Measurements from ENCODE around the gene TMEM132D.

The TMEM132D gene

DNA sequence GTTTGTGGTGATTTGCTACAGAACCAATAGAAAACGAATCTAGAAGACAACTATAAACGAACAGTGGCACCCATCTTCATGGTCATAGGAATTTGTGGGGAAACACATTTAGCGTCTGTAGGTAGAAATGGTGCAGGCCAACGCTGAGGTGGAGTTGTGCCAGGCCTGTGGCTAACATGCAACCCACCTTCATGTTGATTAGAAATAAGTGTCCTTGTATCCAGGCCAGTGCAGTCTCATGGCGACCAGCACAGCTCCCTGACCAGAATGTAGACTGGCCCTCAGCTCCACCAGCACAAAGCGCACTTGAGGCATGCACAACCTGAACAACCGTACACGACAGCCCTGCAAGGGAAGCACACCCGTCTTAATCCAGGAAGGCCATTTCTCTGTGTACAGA lies 187.0 kb downstream of the TMEM132D start:
- Histone ChIP-seq H3K9ac (ENCODE audit: low read length in 5 of 5) (no peak overlapping the region), H3K27me3 (ENCODE audit: control insufficient read depth in 5 of 5, insufficient read depth in 4 of 5, low read length in 5 of 5) (peaks cover 0 to 3% (median 0%) of the 10 kb centered on the region in 5 donors), H3K4me3 (ENCODE audit: low read depth in 1 of 5, low read length in 5 of 5) (no peak overlapping the region), H3K36me3 (ENCODE audit: control insufficient read depth in 5 of 5, insufficient read depth in 5 of 5, low read length in 5 of 5) (no peaks in the 10 kb centered on the region), H3K9me3 (ENCODE audit: control insufficient read depth in 5 of 5, low read length in 5 of 5) (peaks cover 0 to 16% (median 3%) of the 10 kb centered on the region in 5 donors), H3K4me1 (ENCODE audit: control insufficient read depth in 5 of 5, insufficient read depth in 5 of 5, low read length in 5 of 5) (no peaks in the 10 kb centered on the region), H3K27ac (ENCODE audit: low read depth, low read length) (no peak overlapping the region)

DNA sequence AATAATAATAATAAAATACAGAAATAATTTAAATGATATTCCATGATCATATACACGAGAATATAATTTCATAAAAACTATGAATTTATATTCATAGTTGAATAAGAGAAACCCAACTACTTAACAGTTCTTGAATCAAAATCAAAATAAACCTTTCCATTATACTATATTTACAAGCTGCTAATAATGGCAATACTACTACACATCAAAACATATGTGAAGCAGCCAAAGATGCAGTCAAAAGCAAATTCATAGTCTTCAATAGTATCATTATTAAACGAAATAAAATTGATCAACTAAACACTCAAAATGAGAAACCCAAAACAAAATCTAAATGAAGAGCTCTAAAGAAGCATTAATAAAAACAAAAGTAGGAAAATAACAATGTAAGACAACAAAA lies 197.1 kb downstream of the TMEM132D start:
- H3K27ac ChIP-seq (ENCODE audit: low read depth, low read length), result no peak overlapping the region
- H3K4me3 ChIP-seq (ENCODE audit: low read depth in 1 of 5, low read length in 5 of 5), result no peak overlapping the region
- no peaks in the 10 kb centered on the region for H3K36me3 ChIP-seq (ENCODE audit: control insufficient read depth in 5 of 5, insufficient read depth in 5 of 5, low read length in 5 of 5)
- H3K4me1 ChIP-seq (ENCODE audit: control insufficient read depth in 5 of 5, insufficient read depth in 5 of 5, low read length in 5 of 5), result no peaks in the 10 kb centered on the region
- H3K9me3 ChIP-seq (ENCODE audit: control insufficient read depth in 5 of 5, low read length in 5 of 5), result peaks cover 0 to 46% (median 23%) of the 10 kb centered on the region in 5 donors
- peaks cover 0 to 3% (median 0%) of the 10 kb centered on the region in 5 donors for H3K27me3 ChIP-seq (ENCODE audit: control insufficient read depth in 5 of 5, insufficient read depth in 4 of 5, low read length in 5 of 5)
- H3K9ac ChIP-seq (ENCODE audit: low read length in 5 of 5), result no peak overlapping the region

DNA sequence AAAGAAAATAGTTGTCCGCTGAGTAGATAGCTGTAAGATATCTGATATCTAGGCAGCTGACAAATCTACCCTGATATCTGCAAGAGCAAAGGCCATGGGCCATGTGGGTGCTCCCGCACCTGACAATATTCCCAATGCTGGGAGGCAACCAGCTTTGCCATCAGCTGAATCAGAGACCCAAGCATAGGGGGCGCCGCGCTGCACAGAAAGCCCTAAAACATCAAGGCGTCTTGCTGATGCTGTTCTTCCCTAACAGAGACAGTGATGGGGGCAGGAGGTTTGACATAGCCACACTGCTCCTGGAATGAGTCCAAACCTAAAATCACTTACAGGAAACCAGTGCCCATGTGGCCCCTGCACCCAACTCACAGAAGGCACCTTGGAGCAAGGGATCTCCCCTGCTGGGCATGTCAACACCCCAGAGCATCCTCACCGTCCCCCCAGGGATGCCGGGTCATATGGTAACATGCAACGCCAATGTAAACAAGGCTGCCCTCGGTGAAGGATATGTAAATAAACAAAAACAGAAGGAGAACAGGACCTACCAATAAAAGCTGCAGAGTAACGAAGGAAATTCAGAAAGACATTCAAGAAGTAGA lies 199.5 kb downstream of the TMEM132D start:
- H3K36me3 ChIP-seq (ENCODE audit: control insufficient read depth in 5 of 5, insufficient read depth in 5 of 5, low read length in 5 of 5), result no peaks in the 10 kb centered on the region
- no peak overlapping the region for H3K9ac ChIP-seq (ENCODE audit: low read length in 5 of 5)
- no peak overlapping the region for H3K4me3 ChIP-seq (ENCODE audit: low read depth in 1 of 5, low read length in 5 of 5)
- peaks cover 0 to 5% (median 0%) of the 10 kb centered on the region in 5 donors for H3K27me3 ChIP-seq (ENCODE audit: control insufficient read depth in 5 of 5, insufficient read depth in 4 of 5, low read length in 5 of 5)
- no peak overlapping the region for H3K27ac ChIP-seq (ENCODE audit: low read depth, low read length)
- H3K4me1 ChIP-seq (ENCODE audit: control insufficient read depth in 5 of 5, insufficient read depth in 5 of 5, low read length in 5 of 5), result no peaks in the 10 kb centered on the region
- peaks cover 2 to 40% (median 28%) of the 10 kb centered on the region in 5 donors for H3K9me3 ChIP-seq (ENCODE audit: control insufficient read depth in 5 of 5, low read length in 5 of 5)

DNA sequence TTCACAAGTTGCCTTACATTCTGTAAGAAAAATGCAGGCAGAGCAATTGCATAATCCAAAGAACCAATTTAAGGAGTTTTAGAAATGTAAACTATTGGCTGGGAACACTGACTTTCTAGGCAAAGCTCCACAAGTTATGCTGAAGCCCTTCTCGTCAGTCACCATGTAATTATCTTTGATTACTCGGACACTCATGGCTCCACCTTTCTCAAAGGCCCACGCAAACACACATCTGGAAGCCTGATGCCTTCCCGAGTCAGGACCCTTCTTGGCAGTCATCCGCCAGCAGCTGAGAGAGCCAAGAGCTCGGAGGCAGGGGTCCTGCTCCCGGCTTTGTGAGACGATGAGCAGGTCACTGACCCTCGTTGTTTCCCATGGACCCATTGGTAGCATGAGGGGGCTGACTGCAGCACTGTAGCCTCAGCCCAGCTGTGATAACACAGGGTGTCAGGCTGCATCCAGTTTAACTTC lies 202.2 kb downstream of the TMEM132D start:
- Histone ChIP-seq H3K9me3 (ENCODE audit: control insufficient read depth in 5 of 5, low read length in 5 of 5) (peaks cover 2 to 21% (median 16%) of the 10 kb centered on the region in 5 donors), H3K36me3 (ENCODE audit: control insufficient read depth in 5 of 5, insufficient read depth in 5 of 5, low read length in 5 of 5) (no peaks in the 10 kb centered on the region), H3K27me3 (ENCODE audit: control insufficient read depth in 5 of 5, insufficient read depth in 4 of 5, low read length in 5 of 5) (peaks cover 0 to 5% (median 0%) of the 10 kb centered on the region in 5 donors), H3K27ac (ENCODE audit: low read depth, low read length) (no peak overlapping the region), H3K4me3 (ENCODE audit: low read depth in 1 of 5, low read length in 5 of 5) (no peak overlapping the region), H3K4me1 (ENCODE audit: control insufficient read depth in 5 of 5, insufficient read depth in 5 of 5, low read length in 5 of 5) (no peaks in the 10 kb centered on the region), H3K9ac (ENCODE audit: low read length in 5 of 5) (no peak overlapping the region)

- Histone ChIP-seq H3K27ac (ENCODE audit: low read depth, low read length) (no peak overlapping the region), H3K36me3 (ENCODE audit: control insufficient read depth in 5 of 5, insufficient read depth in 5 of 5, low read length in 5 of 5) (no peaks in the 10 kb centered on the region), H3K9ac (ENCODE audit: low read length in 5 of 5) (no peak overlapping the region), H3K4me3 (ENCODE audit: low read depth in 1 of 5, low read length in 5 of 5) (no peak overlapping the region), H3K9me3 (ENCODE audit: control insufficient read depth in 5 of 5, low read length in 5 of 5) (peaks cover 2 to 16% (median 9%) of the 10 kb centered on the region in 5 donors), H3K4me1 (ENCODE audit: control insufficient read depth in 5 of 5, insufficient read depth in 5 of 5, low read length in 5 of 5) (no peaks in the 10 kb centered on the region), H3K27me3 (ENCODE audit: control insufficient read depth in 5 of 5, insufficient read depth in 4 of 5, low read length in 5 of 5) (peaks cover 0 to 5% (median 0%) of the 10 kb centered on the region in 5 donors)
These were observed 203.8 kb downstream of the TMEM132D start for GRCh38 chr12:129700036-129700435.

DNA sequence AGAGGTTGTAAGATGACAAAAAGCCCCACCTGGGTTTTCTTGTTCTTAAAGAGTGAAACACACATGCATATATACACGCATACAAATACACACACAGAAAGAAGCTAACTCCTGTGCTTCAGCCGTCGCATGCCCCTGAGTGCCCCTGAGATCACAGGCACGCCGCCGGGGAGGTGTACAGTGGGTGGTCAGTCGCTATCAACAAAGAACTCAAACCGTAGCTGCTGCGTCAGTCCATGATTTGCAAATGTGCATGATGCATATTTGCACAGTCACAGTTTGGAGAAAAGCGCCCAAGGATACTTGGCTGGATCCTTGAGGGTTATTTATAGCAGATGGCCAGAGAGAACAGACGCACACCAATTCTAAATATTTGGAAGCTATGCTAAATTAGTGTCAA lies 206.9 kb downstream of the TMEM132D start:
- no peak overlapping the region for H3K27ac ChIP-seq (ENCODE audit: low read depth, low read length)
- no peak overlapping the region for H3K9ac ChIP-seq (ENCODE audit: low read length in 5 of 5)
- H3K36me3 ChIP-seq (ENCODE audit: control insufficient read depth in 5 of 5, insufficient read depth in 5 of 5, low read length in 5 of 5), result no peaks in the 10 kb centered on the region
- no peak overlapping the region for H3K4me3 ChIP-seq (ENCODE audit: low read depth in 1 of 5, low read length in 5 of 5)
- no peaks in the 10 kb centered on the region for H3K4me1 ChIP-seq (ENCODE audit: control insufficient read depth in 5 of 5, insufficient read depth in 5 of 5, low read length in 5 of 5)
- peaks cover 0 to 11% (median 2%) of the 10 kb centered on the region in 5 donors for H3K9me3 ChIP-seq (ENCODE audit: control insufficient read depth in 5 of 5, low read length in 5 of 5)
- H3K27me3 ChIP-seq (ENCODE audit: control insufficient read depth in 5 of 5, insufficient read depth in 4 of 5, low read length in 5 of 5), result peaks cover 0 to 4% (median 0%) of the 10 kb centered on the region in 5 donors

- no peak overlapping the region for H3K4me3 ChIP-seq (ENCODE audit: low read depth in 1 of 5, low read length in 5 of 5)
- H3K9ac ChIP-seq (ENCODE audit: low read length in 5 of 5), result no peak overlapping the region
- no peaks in the 10 kb centered on the region for H3K27me3 ChIP-seq (ENCODE audit: control insufficient read depth in 5 of 5, insufficient read depth in 4 of 5, low read length in 5 of 5)
- H3K27ac ChIP-seq (ENCODE audit: low read depth, low read length), result no peak overlapping the region
- no peaks in the 10 kb centered on the region for H3K4me1 ChIP-seq (ENCODE audit: control insufficient read depth in 5 of 5, insufficient read depth in 5 of 5, low read length in 5 of 5)
- no peaks in the 10 kb centered on the region for H3K36me3 ChIP-seq (ENCODE audit: control insufficient read depth in 5 of 5, insufficient read depth in 5 of 5, low read length in 5 of 5)
- H3K9me3 ChIP-seq (ENCODE audit: control insufficient read depth in 5 of 5, low read length in 5 of 5), result peaks cover 0 to 11% (median 2%) of the 10 kb centered on the region in 5 donors
These were observed 207.4 kb downstream of the TMEM132D start for GRCh38 chr12:129696405-129696804.

GRCh38 chr12:129693731-129694130 lies 210.1 kb downstream of the TMEM132D start:
- no peak overlapping the region for H3K9ac ChIP-seq (ENCODE audit: low read length in 5 of 5)
- H3K27ac ChIP-seq (ENCODE audit: low read depth, low read length), result no peak overlapping the region
- H3K4me1 ChIP-seq (ENCODE audit: control insufficient read depth in 5 of 5, insufficient read depth in 5 of 5, low read length in 5 of 5), result no peaks in the 10 kb centered on the region
- no peak overlapping the region for H3K4me3 ChIP-seq (ENCODE audit: low read depth in 1 of 5, low read length in 5 of 5)
- H3K36me3 ChIP-seq (ENCODE audit: control insufficient read depth in 5 of 5, insufficient read depth in 5 of 5, low read length in 5 of 5), result no peaks in the 10 kb centered on the region
- H3K27me3 ChIP-seq (ENCODE audit: control insufficient read depth in 5 of 5, insufficient read depth in 4 of 5, low read length in 5 of 5), result no peaks in the 10 kb centered on the region
- peaks cover 0 to 7% (median 0%) of the 10 kb centered on the region in 5 donors for H3K9me3 ChIP-seq (ENCODE audit: control insufficient read depth in 5 of 5, low read length in 5 of 5)

DNA sequence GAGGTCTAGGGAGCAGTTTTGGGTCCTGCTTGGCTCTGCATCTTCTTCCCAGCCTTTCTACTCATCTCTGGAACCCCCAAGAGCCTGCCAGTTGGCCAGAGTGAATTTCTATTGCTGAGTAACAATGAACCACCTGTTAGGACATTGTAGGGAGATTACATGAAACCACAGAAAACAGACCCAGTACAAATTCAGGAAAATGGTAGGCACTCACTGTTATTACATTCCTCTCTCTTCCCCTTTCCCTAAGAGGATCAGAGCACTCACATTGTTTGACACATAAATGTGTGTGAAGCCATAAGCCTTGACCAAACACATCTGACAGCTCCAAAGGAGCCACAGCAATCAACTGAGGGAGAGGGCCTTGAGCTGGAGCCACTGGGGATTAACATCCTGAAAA lies 216.1 kb downstream of the TMEM132D start:
- peaks cover 0 to 28% (median 4%) of the 10 kb centered on the region in 5 donors for H3K9me3 ChIP-seq (ENCODE audit: control insufficient read depth in 5 of 5, low read length in 5 of 5)
- H3K4me1 ChIP-seq (ENCODE audit: control insufficient read depth in 5 of 5, insufficient read depth in 5 of 5, low read length in 5 of 5), result no peaks in the 10 kb centered on the region
- no peaks in the 10 kb centered on the region for H3K27me3 ChIP-seq (ENCODE audit: control insufficient read depth in 5 of 5, insufficient read depth in 4 of 5, low read length in 5 of 5)
- no peak overlapping the region for H3K4me3 ChIP-seq (ENCODE audit: low read depth in 1 of 5, low read length in 5 of 5)
- H3K9ac ChIP-seq (ENCODE audit: low read length in 5 of 5), result no peak overlapping the region
- H3K36me3 ChIP-seq (ENCODE audit: control insufficient read depth in 5 of 5, insufficient read depth in 5 of 5, low read length in 5 of 5), result no peaks in the 10 kb centered on the region
- H3K27ac ChIP-seq (ENCODE audit: low read depth, low read length), result no peak overlapping the region

- Histone ChIP-seq H3K36me3 (ENCODE audit: control insufficient read depth in 5 of 5, insufficient read depth in 5 of 5, low read length in 5 of 5) (no peaks in the 10 kb centered on the region), H3K4me3 (ENCODE audit: low read depth in 1 of 5, low read length in 5 of 5) (no peak overlapping the region), H3K27me3 (ENCODE audit: control insufficient read depth in 5 of 5, insufficient read depth in 4 of 5, low read length in 5 of 5) (no peaks in the 10 kb centered on the region), H3K9ac (ENCODE audit: low read length in 5 of 5) (no peak overlapping the region), H3K27ac (ENCODE audit: low read depth, low read length) (no peak overlapping the region), H3K4me1 (ENCODE audit: control insufficient read depth in 5 of 5, insufficient read depth in 5 of 5, low read length in 5 of 5) (no peaks in the 10 kb centered on the region), H3K9me3 (ENCODE audit: control insufficient read depth in 5 of 5, low read length in 5 of 5) (peaks cover 0 to 32% (median 24%) of the 10 kb centered on the region in 5 donors)
These were observed 222.0 kb downstream of the TMEM132D start for GRCh38 chr12:129681830-129682229.
